HepG2 (cell line): ENCODE results near the gene CLDN4. TPM values are rescaled to one million over a fixed set of nuclear protein-coding genes. Genes with fewer than 3 reads are reported as not detected.

Experiments
- ATAC-seq: fragments of 200-7000 bp; cut with Tn5 transposase; 3 replicates; pipeline ENCODE4 v1.9.1; 2020; ENCODE audit warnings: mild to moderate bottlenecking, moderate library complexity
- BruUV-seq: library from RNA; stranded (reverse); fragments of 400-500 nt; replicated peaks from 2 replicates; lab custom pipeline; 2021; lab: Mats Ljungman, UMichigan
- CTCF ChIA-PET: fragments of 300-600 bp; formaldehyde crosslinking; extraction: SDS; loops from one replicate; lab custom pipeline; 2021; ENCODE audit warnings: low total read pairs, inconsistent platforms, low intra/inter-chr PET ratio; lab: Yijun Ruan, JAX
- POLR2A ChIA-PET: fragments of 350-600 bp; sonication (Branson Sonifier 250); formaldehyde crosslinking; loops from one replicate; lab custom pipeline; 2020; ENCODE audit warnings: antibody characterized with exemption, inconsistent platforms; lab: Yijun Ruan, JAX
- DNase-seq: peaks from one replicate; pipeline ENCODE4 v3.0.0-alpha.2; 2015; ENCODE audit warnings: low spot score
- FAIRE-seq: peaks from 3 replicates; lab custom pipeline; 2011; peaks lifted over from hg19 to GRCh38; lab: Jason Lieb, UNC
- H2AFZ ChIP-seq: one replicate; pipeline ENCODE4 v1.6.1; 2011; ENCODE audit warnings: low read length, inconsistent platforms
- H3K27ac ChIP-seq: fragments of 300-600 bp; 3 replicates; pipeline ENCODE4 v1.8.0; 2011; ENCODE audit warnings: mixed run types, mild to moderate bottlenecking, mixed read lengths, low read length, inconsistent platforms; ENCODE audit not compliant: insufficient read depth; ENCODE audit errors: extremely low read length
- H3K27me3 ChIP-seq, 2 experiments: fragments of 200-600 bp in 1 of 2; 2 replicates in 1 of 2; 3 replicates in 1 of 2; pipeline versions ENCODE4 v1.6.0 to v1.8.0; 2011; ENCODE audit warnings: low read length in 2 of 2, mild to moderate bottlenecking in 2 of 2, moderate library complexity in 2 of 2, inconsistent platforms in 1 of 2; ENCODE audit not compliant: insufficient read depth in 2 of 2, control insufficient read depth in 1 of 2
- H3K36me3 ChIP-seq, 2 experiments: fragments of 200-600 bp in 1 of 2; replicated peaks in 1 of 2; 2 replicates in 1 of 2; 3 replicates in 1 of 2; pipeline versions ENCODE4 v1.5.1 to v1.8.0; 2011; ENCODE audit warnings: low read length in 2 of 2, inconsistent platforms in 1 of 2; ENCODE audit not compliant: insufficient read depth in 2 of 2, control insufficient read depth in 1 of 2
- H3K4me1 ChIP-seq: 2 replicates; pipeline ENCODE4 v1.5.1; 2012; ENCODE audit warnings: low read length, inconsistent platforms; ENCODE audit not compliant: insufficient read depth
- H3K4me2 ChIP-seq: 2 replicates; pipeline ENCODE4 v1.6.0; 2011; ENCODE audit warnings: low read depth, low read length, inconsistent platforms
- H3K4me3 ChIP-seq, 3 experiments: fragments of 200-600 bp in 1 of 3; sonication (generic), shearing (Covaris generic) in 1 of 3; replicated peaks in 1 of 3; 2 replicates each; pipeline ENCODE4 v1.5.1; 2011 to 2016; ENCODE audit warnings: low read length in 3 of 3, inconsistent platforms in 2 of 3, low read depth in 2 of 3, mild to moderate bottlenecking in 2 of 3, control low read depth in 1 of 3, mixed read lengths in 1 of 3; ENCODE audit not compliant: insufficient read depth in 1 of 3
- H3K79me2 ChIP-seq: one replicate; pipeline ENCODE4 v1.6.1; 2011; ENCODE audit warnings: low read length, inconsistent platforms; ENCODE audit not compliant: insufficient read depth
- H3K9ac ChIP-seq: 2 replicates; pipeline ENCODE4 v1.6.0; 2011; ENCODE audit warnings: mild to moderate bottlenecking, low read depth, low read length, inconsistent platforms; ENCODE audit not compliant: insufficient read depth
- H3K9me3 ChIP-seq: 2 replicates; pipeline ENCODE4 v1.5.1; 2012; ENCODE audit warnings: mild to moderate bottlenecking, low read length
- H4K20me1 ChIP-seq: 2 replicates; pipeline ENCODE4 v1.6.0; 2011; ENCODE audit warnings: inconsistent platforms, mild to moderate bottlenecking, low read length, moderate library complexity; ENCODE audit not compliant: insufficient read depth
- DMTF1 ChIP-seq: sonication (generic); formaldehyde crosslinking; IDR thresholded peaks from 2 replicates; pipeline ENCODE4 v1.4.0; 2020; ENCODE audit warnings: mild to moderate bottlenecking, missing genetic modification reagents
- HNF4G ChIP-seq, 2 experiments: sonication (generic) in 1 of 2; formaldehyde crosslinking in 1 of 2; IDR thresholded peaks; 2 replicates each; pipeline versions ENCODE4 v1.4.0 to v1.6.1; 2011 to 2020; ENCODE audit warnings: borderline replicate concordance in 2 of 2, low read depth in 2 of 2, mild to moderate bottlenecking in 2 of 2, low read length in 1 of 2, missing genetic modification reagents in 1 of 2, moderate library complexity in 1 of 2
- IKZF4 ChIP-seq: sonication (generic); formaldehyde crosslinking; IDR thresholded peaks from 2 replicates; pipeline ENCODE4 v1.5.1; 2020; ENCODE audit warnings: borderline replicate concordance, mild to moderate bottlenecking, low read depth, missing genetic modification reagents; ENCODE audit errors: not compliant biosample characterization
- MAFG ChIP-seq: sonication (generic); formaldehyde crosslinking; IDR thresholded peaks from 2 replicates; pipeline ENCODE4 v1.5.1; 2020; ENCODE audit warnings: mild to moderate bottlenecking, missing genetic modification reagents
- NCOA1 ChIP-seq: sonication (generic); formaldehyde crosslinking; IDR thresholded peaks from 2 replicates; pipeline ENCODE4 v1.9.0; 2021; ENCODE audit warnings: missing genetic modification reagents
- NR0B2 ChIP-seq: sonication (generic); formaldehyde crosslinking; IDR thresholded peaks from 2 replicates; pipeline ENCODE4 v1.4.0; 2020; ENCODE audit warnings: mild to moderate bottlenecking, missing genetic modification reagents
- PRMT3 ChIP-seq: sonication (generic); formaldehyde crosslinking; IDR thresholded peaks from 2 replicates; pipeline ENCODE4 v1.8.1; 2022; ENCODE audit warnings: low read depth, mild to moderate bottlenecking, moderate library complexity, missing genetic modification reagents, borderline replicate concordance
- RBFOX2 ChIP-seq: fragments of 200-400 bp; formaldehyde crosslinking; IDR thresholded peaks from 2 replicates; pipeline ENCODE4 v1.6.1; 2017; ENCODE audit warnings: low read depth, mild to moderate bottlenecking, low read length
- SPEN ChIP-seq: sonication (generic); formaldehyde crosslinking; IDR thresholded peaks from 2 replicates; pipeline ENCODE4 v1.5.1; 2020; ENCODE audit warnings: low read depth, mild to moderate bottlenecking, missing genetic modification reagents
- SRY ChIP-seq: sonication (generic); formaldehyde crosslinking; IDR thresholded peaks from 2 replicates; pipeline ENCODE4 v1.8.0; 2022; ENCODE audit warnings: mild to moderate bottlenecking, missing genetic modification reagents
- TBX3 ChIP-seq: fragments of 450-650 bp; IDR thresholded peaks from 2 replicates; pipeline ENCODE4 v1.6.1; 2017; ENCODE audit warnings: antibody characterized with exemption, mild to moderate bottlenecking, inconsistent platforms, borderline replicate concordance
- ZBTB42 ChIP-seq: sonication (generic); formaldehyde crosslinking; IDR thresholded peaks from 2 replicates; pipeline ENCODE4 v1.5.0; 2020; ENCODE audit warnings: mild to moderate bottlenecking, missing genetic modification reagents
- ZFAT ChIP-seq: sonication (generic); formaldehyde crosslinking; conservative IDR thresholded peaks from 2 replicates; pipeline ENCODE4 v1.8.1; 2023; ENCODE audit warnings: missing genetic modification reagents, inconsistent platforms
- ZFP36L2 ChIP-seq: sonication (generic); formaldehyde crosslinking; IDR thresholded peaks from 2 replicates; pipeline ENCODE4 v1.4.0; 2020; ENCODE audit warnings: missing genetic modification reagents
- ZFP82 ChIP-seq: sonication (generic); formaldehyde crosslinking; IDR thresholded peaks from 2 replicates; pipeline ENCODE4 v1.5.1; 2020; ENCODE audit warnings: mild to moderate bottlenecking, missing genetic modification reagents, borderline replicate concordance
- ZNF20 ChIP-seq: sonication (generic); formaldehyde crosslinking; IDR thresholded peaks from 2 replicates; pipeline ENCODE4 v1.4.0; 2020; ENCODE audit warnings: mild to moderate bottlenecking, moderate library complexity, missing genetic modification reagents
- ZNF232 ChIP-seq: sonication (generic); formaldehyde crosslinking; IDR thresholded peaks from 2 replicates; pipeline ENCODE4 v1.4.0; 2020; ENCODE audit warnings: missing genetic modification reagents, borderline replicate concordance
- ZNF264 ChIP-seq: sonication (generic); formaldehyde crosslinking; IDR thresholded peaks from 2 replicates; pipeline ENCODE4 v1.4.0; 2020; ENCODE audit warnings: missing genetic modification reagents
- ZSCAN25 ChIP-seq: sonication (generic); formaldehyde crosslinking; IDR thresholded peaks from 2 replicates; pipeline ENCODE4 v1.8.0; 2022; ENCODE audit warnings: mild to moderate bottlenecking, missing genetic modification reagents
- WGBS: methylation state at CpG from one replicate; pipeline ENCODE4 v1.1.6; 2017; ENCODE audit warnings: low lambda C conversion rate; 5-methylcytosine and 5-hydroxymethylcytosine counted together
- in situ Hi-C: cut with HindIII; loops from 2 replicates; pipeline ENCODE4 v1.10.0; 2017; ENCODE audit warnings: low pct_unique_long_range_greater_than_20kb; ENCODE audit not compliant: extremely low pct_ligation_motif_present
- intact Hi-C: fragments of 100-400 bp; cut with micrococcal nuclease; formaldehyde crosslinking; loops from one replicate; pipeline ENCODE4 v1.10.0; 2022; ENCODE audit not compliant: unreplicated experiment
- polyA plus RNA-seq, 8 experiments: library from polyadenylated mRNA; depleted of rRNA in 3 of 8; stranded (reverse) in 7 of 8; unstranded in 1 of 8; fragments of >200 nt; fragmentation: Illumina TruSeq in 4 of 8; extraction: Trizol in 4 of 8; gene quantifications; 2 replicates each; pipeline versions ENCODE4 v1.2.1 to v1.2.3, GENCODE V29; 2011 to 2016; ENCODE audit warnings: low read depth in 4 of 8, missing spikeins in 1 of 8, mixed read lengths in 1 of 8; ENCODE audit not compliant: insufficient read depth in 1 of 8
- total RNA-seq, 5 experiments: library from RNA; depleted of rRNA; stranded (reverse); fragments of >200 nt; fragmentation: Illumina TruSeq; extraction: Trizol; gene quantifications; 2 replicates each; pipeline ENCODE4 v1.2.3, GENCODE V29; 2016; ENCODE audit warnings: low read depth in 1 of 5

The CLDN4 gene
- total and polyA plus RNA-seq, 2 of the 13 experiments (the other 11 are each of a cell fraction or from before 2014, with no cell fraction given), result 28.2 to 35.7 TPM

GRCh38 chr7:73871163-73872011 is 40.6 kb downstream of the CLDN4 start:
- FAIRE-seq (no peak), ATAC-seq (peak; percentile 62), DNase-seq (no peak)
- Histone ChIP-seq H3K4me3 (peak overlapping the region in 1 of 3 experiments; percentile 63; a peak in 1 of 6 replicates), H2AFZ (no peak overlapping the region), H3K9me3 (no peaks in the 10 kb centered on the region), H3K4me1 (peaks cover 49% of the 10 kb centered on the region), H3K36me3 (no peaks in the 10 kb centered on the region), H4K20me1 (no peaks in the 10 kb centered on the region), H3K4me2 (peak overlapping the region; percentile 68), H3K79me2 (no peaks in the 10 kb centered on the region), H3K27me3 (peaks cover 3% of the 10 kb centered on the region in 2 experiments; a peak in 2 of 5 replicates), H3K27ac (no peak overlapping the region), H3K9ac (no peak overlapping the region)
- POLR2A ChIA-PET, result interaction anchor here (1.6 to 2.5 kb wide), 3 partner anchors 9 to 108 kb away, joined by 3 to 25 read pairs (median 11); no protein-coding TSS in a partner anchor
- BruUV-seq, result no TSS peak
- intact Hi-C loops, result no loop called here
- CTCF ChIA-PET, result no interaction called here
- in situ Hi-C loops, result loop anchor here (5.0 kb wide), 1 partner anchor 151 kb away; no protein-coding TSS in a partner anchor
- 0% methylated on average over 5 of the region's 20 CpGs for WGBS
- no peak for TF ChIP-seq ZFP82 (CRISPR knock-in tag)
- no peak for TF ChIP-seq SPEN
- TF ChIP-seq NR0B2 (CRISPR knock-in tag), result no peak
- no peak for TF ChIP-seq ZNF264 (CRISPR knock-in tag)
- peak; percentile 89; the same call in 1 of the 2 replicates for TF ChIP-seq ZBTB42
- TF ChIP-seq ZNF232 (CRISPR knock-in tag), result no peak
- TF ChIP-seq RBFOX2, result 0 out of 2 replicates have a peak, but pooled peaks have one; percentile 12
- no peak for TF ChIP-seq NCOA1 (CRISPR knock-in tag)
- no peak for TF ChIP-seq ZSCAN25
- no peak for TF ChIP-seq ZFAT (CRISPR knock-in tag)
- TF ChIP-seq MAFG (CRISPR knock-in tag), result no peak
- no peak for TF ChIP-seq DMTF1 (CRISPR knock-in tag)
- TF ChIP-seq HNF4G (IDR thresholded peaks at IDR 0.05; ENCODE audit: borderline replicate concordance, low read depth, low read length), result 0 out of 2 replicates have a peak, but pooled peaks have one; percentile 12
- no peak; the same call in 1 of the 2 replicates for TF ChIP-seq HNF4G (CRISPR knock-in tag; IDR thresholded peaks at IDR 0.05; ENCODE audit: borderline replicate concordance, low read depth)
- TF ChIP-seq SRY (CRISPR knock-in tag), result no peak
- TF ChIP-seq IKZF4, result no peak
- no peak for TF ChIP-seq ZNF20 (CRISPR knock-in tag)
- no peak for TF ChIP-seq PRMT3 (CRISPR knock-in tag)
- no peak for TF ChIP-seq ZFP36L2
- no peak for TF ChIP-seq TBX3
